A673 (cell line): ENCODE data around the gene DLGAP1.

Experiments used
- EZH2 ChIP-seq: fragments of 200-600 bp; sonication (generic); IDR thresholded peaks from 2 replicates; pipeline ENCODE4 v1.6.1; 2017; ENCODE audit warnings: borderline replicate concordance, low read depth, mild to moderate bottlenecking, mixed read lengths, antibody characterized with exemption, low read length; ENCODE audit not compliant: poor library complexity, severe bottlenecking
- TF ChIP-seq, protein P1 (sequence below): fragments of 300-800, 200-600 bp; sonication (generic); conservative IDR thresholded peaks from 2 replicates; pipeline ENCODE4 v1.5.1; 2017; ENCODE audit warnings: low read depth, mild to moderate bottlenecking, antibody characterized with exemption, low read length, moderate library complexity, mixed read lengths

DNA sequence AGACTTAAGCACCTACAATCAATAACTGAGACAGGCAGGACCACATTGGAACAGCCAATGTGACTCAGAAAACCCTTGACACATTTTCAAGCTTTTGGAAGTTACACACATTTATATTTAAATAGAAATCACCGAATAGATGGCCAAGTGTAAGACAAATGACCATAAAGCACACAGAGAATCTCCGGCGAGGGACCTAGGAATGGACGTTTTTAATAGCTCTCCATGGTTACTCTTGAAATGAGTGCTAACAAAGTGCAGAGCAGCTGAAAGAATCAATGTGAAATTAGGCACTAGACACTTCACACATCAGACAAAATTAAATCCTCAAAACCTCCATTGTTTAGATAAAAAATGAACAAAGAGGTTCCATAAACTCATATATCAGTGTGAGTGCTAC, 376.9 kb downstream of the DLGAP1 start:
- TF ChIP-seq, protein P1, sequence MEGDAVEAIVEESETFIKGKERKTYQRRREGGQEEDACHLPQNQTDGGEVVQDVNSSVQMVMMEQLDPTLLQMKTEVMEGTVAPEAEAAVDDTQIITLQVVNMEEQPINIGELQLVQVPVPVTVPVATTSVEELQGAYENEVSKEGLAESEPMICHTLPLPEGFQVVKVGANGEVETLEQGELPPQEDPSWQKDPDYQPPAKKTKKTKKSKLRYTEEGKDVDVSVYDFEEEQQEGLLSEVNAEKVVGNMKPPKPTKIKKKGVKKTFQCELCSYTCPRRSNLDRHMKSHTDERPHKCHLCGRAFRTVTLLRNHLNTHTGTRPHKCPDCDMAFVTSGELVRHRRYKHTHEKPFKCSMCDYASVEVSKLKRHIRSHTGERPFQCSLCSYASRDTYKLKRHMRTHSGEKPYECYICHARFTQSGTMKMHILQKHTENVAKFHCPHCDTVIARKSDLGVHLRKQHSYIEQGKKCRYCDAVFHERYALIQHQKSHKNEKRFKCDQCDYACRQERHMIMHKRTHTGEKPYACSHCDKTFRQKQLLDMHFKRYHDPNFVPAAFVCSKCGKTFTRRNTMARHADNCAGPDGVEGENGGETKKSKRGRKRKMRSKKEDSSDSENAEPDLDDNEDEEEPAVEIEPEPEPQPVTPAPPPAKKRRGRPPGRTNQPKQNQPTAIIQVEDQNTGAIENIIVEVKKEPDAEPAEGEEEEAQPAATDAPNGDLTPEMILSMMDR: no peak
- no peak for TF ChIP-seq EZH2
